GM12878 (cell line): ENCODE data around the gene CDK16. TPM values are rescaled to one million over a fixed set of nuclear protein-coding genes. Genes with fewer than 3 reads are reported as not detected.

Source experiments
- ATAC-seq: fragments of 200-7000 bp; cut with Tn5 transposase; 3 replicates; pipeline ENCODE4 v1.9.1; 2020; ENCODE audit warnings: mild to moderate bottlenecking, moderate library complexity
- BruUV-seq: library from RNA; stranded (reverse); fragments of 400-500 nt; replicated peaks from 2 replicates; lab custom pipeline; 2021; lab: Mats Ljungman, UMichigan
- CTCF ChIA-PET: fragments of 300-600 bp; sonication (Branson Sonifier 250); formaldehyde crosslinking; extraction: SDS; loops from one replicate; lab custom pipeline; 2021; ENCODE audit warnings: inconsistent platforms; lab: Yijun Ruan, JAX
- POLR2A ChIA-PET: fragments of 350-600 bp; formaldehyde crosslinking; extraction: SDS; loops from one replicate; lab custom pipeline; 2021; ENCODE audit warnings: inconsistent platforms; lab: Charles Lee
- RAD21 ChIA-PET: fragments of 300-600 bp; sonication (Branson Sonifier 250); formaldehyde crosslinking; loops from one replicate; lab custom pipeline; 2023; ENCODE audit warnings: antibody characterized with exemption; ENCODE audit not compliant: unreplicated experiment; lab: Charles Lee
- SMC1A ChIA-PET: fragments of 300-600 bp; sonication (Branson Sonifier 250); formaldehyde crosslinking; loops from one replicate; lab custom pipeline; 2023; ENCODE audit not compliant: unreplicated experiment, uncharacterized antibody; lab: Charles Lee
- DNase-seq: peaks from one replicate; pipeline ENCODE4 v3.0.0-alpha.2; 2011; ENCODE audit warnings: low read depth, low spot score
- FAIRE-seq: peaks from 3 replicates; lab custom pipeline; 2011; peaks lifted over from hg19 to GRCh38; lab: Jason Lieb, UNC
- H2AFZ ChIP-seq: 2 replicates; pipeline ENCODE4 v1.6.0; 2011; ENCODE audit warnings: low read depth, low read length, control low read depth; ENCODE audit not compliant: control insufficient read depth
- H3K27ac ChIP-seq: 2 replicates; pipeline ENCODE4 v1.5.1; 2011; ENCODE audit warnings: control low read depth; ENCODE audit not compliant: control insufficient read depth, insufficient read depth
- H3K27me3 ChIP-seq, 2 experiments: replicated peaks in 1 of 2; 2 replicates each; pipeline versions ENCODE4 v1.6.0 to v1.6.1; 2011; ENCODE audit warnings: low read length in 1 of 2; ENCODE audit not compliant: control insufficient read depth in 2 of 2, insufficient read depth in 2 of 2
- H3K36me3 ChIP-seq, 2 experiments: 2 replicates each; pipeline ENCODE4 v1.5.1; 2011; ENCODE audit warnings: low read length in 1 of 2; ENCODE audit not compliant: control insufficient read depth in 2 of 2, insufficient read depth in 2 of 2
- H3K4me1 ChIP-seq: 2 replicates; pipeline ENCODE4 v1.6.1; 2011; ENCODE audit warnings: mild to moderate bottlenecking, low read length, moderate library complexity, mixed read lengths; ENCODE audit not compliant: control insufficient read depth, insufficient read depth
- H3K4me2 ChIP-seq: 2 replicates; pipeline ENCODE4 v1.6.0; 2011; ENCODE audit warnings: control low read depth; ENCODE audit not compliant: control insufficient read depth, insufficient read depth
- H3K4me3 ChIP-seq: fragments of 200-600 bp; sonication (generic); 2 replicates; pipeline ENCODE4 v1.5.1; 2016
- H3K79me2 ChIP-seq: 2 replicates; pipeline ENCODE4 v1.6.0; 2011; ENCODE audit warnings: low read length; ENCODE audit not compliant: control insufficient read depth, insufficient read depth
- H3K9ac ChIP-seq: 2 replicates; pipeline ENCODE4 v1.8.0; 2011; ENCODE audit warnings: low read length, control low read depth, mixed read lengths; ENCODE audit not compliant: control insufficient read depth, insufficient read depth
- H3K9me3 ChIP-seq: replicated peaks from 3 replicates; pipeline ENCODE4 v1.5.1; 2011; ENCODE audit warnings: mild to moderate bottlenecking, low read length; ENCODE audit not compliant: control insufficient read depth, insufficient read depth
- H4K20me1 ChIP-seq: 2 replicates; pipeline ENCODE4 v1.6.0; 2011; ENCODE audit not compliant: control insufficient read depth, insufficient read depth
- CHD2 ChIP-seq: IDR thresholded peaks from 2 replicates; pipeline ENCODE4 v1.6.1; 2011; ENCODE audit warnings: low read depth, low read length, improper control_type of control experiment, borderline replicate concordance
- NFXL1 ChIP-seq: fragments of 450-650 bp; IDR thresholded peaks from 2 replicates; pipeline ENCODE4 v1.6.1; 2017; ENCODE audit warnings: antibody characterized with exemption, mild to moderate bottlenecking, borderline replicate concordance
- PAX8 ChIP-seq: fragments of 450-650 bp; IDR thresholded peaks from 2 replicates; pipeline ENCODE4 v1.6.1; 2017; ENCODE audit warnings: mild to moderate bottlenecking, moderate library complexity
- SMAD1 ChIP-seq: fragments of 450-650 bp; IDR thresholded peaks from 2 replicates; pipeline ENCODE4 v1.6.1; 2018; ENCODE audit warnings: mild to moderate bottlenecking, low read depth; ENCODE audit not compliant: partially characterized antibody
- STAT1 ChIP-seq: fragments of 450-650 bp; conservative IDR thresholded peaks from 2 replicates; pipeline ENCODE4 v1.6.1; 2014; ENCODE audit warnings: antibody characterized with exemption, mild to moderate bottlenecking
- STAT3 ChIP-seq: IDR thresholded peaks from 2 replicates; pipeline ENCODE4 v1.6.1; 2011; ENCODE audit warnings: low read depth, low read length, improper control_type of control experiment
- TCF12 ChIP-seq: IDR thresholded peaks from 2 replicates; pipeline ENCODE4 v1.6.1; 2011; ENCODE audit warnings: low read depth, mild to moderate bottlenecking, low read length
- TCF3 ChIP-seq: IDR thresholded peaks from 2 replicates; pipeline ENCODE4 v1.6.1; 2012; ENCODE audit warnings: low read depth, mild to moderate bottlenecking, low read length, borderline replicate concordance; ENCODE audit not compliant: insufficient read depth
- ZNF384 ChIP-seq: IDR thresholded peaks from 2 replicates; pipeline ENCODE4 v1.6.1; 2012; ENCODE audit warnings: low read depth, mild to moderate bottlenecking, low read length, improper control_type of control experiment, borderline replicate concordance
- WGBS: methylation state at CpG from one replicate; pipeline ENCODE4 v1.1.6; 2016; ENCODE audit warnings: low lambda C conversion rate; ENCODE audit not compliant: insufficient replicate concordance, insufficient coverage; ENCODE audit errors: missing lambda C conversion rate; 5-methylcytosine and 5-hydroxymethylcytosine counted together
- in situ Hi-C: fragments of 300-500 bp; cut with MboI; formaldehyde crosslinking; loops from 9 replicates; pipeline ENCODE4 v1.14.3; 2018; ENCODE audit warnings: mixed read lengths
- intact Hi-C: fragments of 100-400 bp; cut with micrococcal nuclease; formaldehyde crosslinking; loops from one replicate; pipeline ENCODE4 v1.14.2; 2022; ENCODE audit not compliant: unreplicated experiment
- polyA plus RNA-seq, 11 experiments: library from polyadenylated mRNA; depleted of rRNA in 4 of 11; unstranded in 6 of 11; stranded (reverse) in 5 of 11; fragments of >200 nt; fragmentation: Nextera tagmentation in 4 of 11; fragmentation: Illumina TruSeq in 1 of 11; extraction: Ambion mirVana in 4 of 11; extraction: Trizol in 1 of 11; gene quantifications; 1 replicate in 1 of 11; 2 replicates in 10 of 11; pipeline versions ENCODE4 v1.2.1 to v1.2.3, GENCODE V29; 2011 to 2016; ENCODE audit warnings: inconsistent platforms in 2 of 11, missing spikeins in 2 of 11, low read depth in 1 of 11
- total RNA-seq, 4 experiments: library from RNA; depleted of rRNA in 3 of 4; stranded (reverse); fragments of >200 nt in 3 of 4; fragmentation: Illumina TruSeq in 1 of 4; extraction: Trizol in 1 of 4; gene quantifications; 2 replicates each; pipeline versions ENCODE4 v1.2.1 to v1.2.3, GENCODE V29; 2013 to 2021
- TF ChIP-seq, protein P1 (sequence below): fragments of 450-650 bp; IDR thresholded peaks from 2 replicates; pipeline ENCODE4 v1.6.1; 2017; ENCODE audit warnings: mild to moderate bottlenecking, moderate library complexity
- TF ChIP-seq, protein P2 (sequence below): fragments of 450-650 bp; IDR thresholded peaks from 2 replicates; pipeline ENCODE4 v1.6.1; 2017; ENCODE audit warnings: mild to moderate bottlenecking, moderate library complexity
- TF ChIP-seq, protein P3 (sequence below): IDR thresholded peaks from 2 replicates; pipeline ENCODE4 v1.6.1; 2011; ENCODE audit warnings: low read depth, low read length, improper control_type of control experiment, borderline replicate concordance

The CDK16 gene
- total and polyA plus RNA-seq, 10 of the 15 experiments (the other 5 are each of a cell fraction or from before 2014, with no cell fraction given): 2.4 to 75.1 (median 48.2) TPM

DNA sequence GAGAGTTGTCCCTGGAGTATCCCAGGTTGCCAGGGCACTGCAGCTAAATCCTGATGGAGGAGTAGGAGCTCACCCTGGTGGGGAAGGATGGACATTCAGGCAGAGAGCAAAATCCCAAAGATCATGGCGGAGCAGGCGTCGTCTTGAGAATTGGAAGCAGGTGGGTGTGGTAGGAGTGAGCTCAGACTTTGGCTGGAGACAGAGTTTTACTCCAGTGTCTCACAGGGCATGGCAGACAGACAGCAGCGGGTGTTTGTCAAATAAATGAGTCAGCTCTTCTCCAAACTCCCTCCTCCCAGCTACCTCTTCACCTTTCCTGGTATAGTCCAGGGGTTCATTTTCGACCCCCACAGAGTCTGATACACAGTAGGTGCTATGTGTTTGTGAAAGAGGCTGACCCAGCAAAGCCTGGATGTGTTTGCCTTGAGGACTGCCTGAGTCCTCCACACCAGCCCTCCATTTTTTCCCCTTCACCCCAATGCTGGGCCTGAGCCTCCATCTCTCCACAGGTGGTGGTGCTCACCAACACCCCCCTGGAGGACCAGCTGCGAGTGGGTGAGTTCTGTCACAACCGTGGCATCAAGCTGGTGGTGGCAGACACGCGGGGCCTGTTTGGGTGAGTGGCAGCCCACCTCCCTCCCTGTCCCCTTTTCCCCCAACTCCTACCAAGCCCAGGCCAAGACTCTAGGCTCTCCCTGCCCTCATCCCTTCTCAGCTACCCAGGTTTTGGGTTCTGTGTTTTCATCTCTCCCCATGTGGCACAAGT, 17.9 kb upstream of the CDK16 start:
- no TSS peak for BruUV-seq
- in situ Hi-C loops: loop anchor here (25.0 kb wide), 1 partner anchor 1737 kb away; no protein-coding TSS in a partner anchor
- TF ChIP-seq TCF12 (no peak), TCF3 (no peak), ZNF384 (no peak), STAT3 (no peak), SMAD1 (no peak), STAT1 (no peak), PAX8 (no peak), CHD2 (no peak), NFXL1 (no peak)
- TF ChIP-seq, protein P1, sequence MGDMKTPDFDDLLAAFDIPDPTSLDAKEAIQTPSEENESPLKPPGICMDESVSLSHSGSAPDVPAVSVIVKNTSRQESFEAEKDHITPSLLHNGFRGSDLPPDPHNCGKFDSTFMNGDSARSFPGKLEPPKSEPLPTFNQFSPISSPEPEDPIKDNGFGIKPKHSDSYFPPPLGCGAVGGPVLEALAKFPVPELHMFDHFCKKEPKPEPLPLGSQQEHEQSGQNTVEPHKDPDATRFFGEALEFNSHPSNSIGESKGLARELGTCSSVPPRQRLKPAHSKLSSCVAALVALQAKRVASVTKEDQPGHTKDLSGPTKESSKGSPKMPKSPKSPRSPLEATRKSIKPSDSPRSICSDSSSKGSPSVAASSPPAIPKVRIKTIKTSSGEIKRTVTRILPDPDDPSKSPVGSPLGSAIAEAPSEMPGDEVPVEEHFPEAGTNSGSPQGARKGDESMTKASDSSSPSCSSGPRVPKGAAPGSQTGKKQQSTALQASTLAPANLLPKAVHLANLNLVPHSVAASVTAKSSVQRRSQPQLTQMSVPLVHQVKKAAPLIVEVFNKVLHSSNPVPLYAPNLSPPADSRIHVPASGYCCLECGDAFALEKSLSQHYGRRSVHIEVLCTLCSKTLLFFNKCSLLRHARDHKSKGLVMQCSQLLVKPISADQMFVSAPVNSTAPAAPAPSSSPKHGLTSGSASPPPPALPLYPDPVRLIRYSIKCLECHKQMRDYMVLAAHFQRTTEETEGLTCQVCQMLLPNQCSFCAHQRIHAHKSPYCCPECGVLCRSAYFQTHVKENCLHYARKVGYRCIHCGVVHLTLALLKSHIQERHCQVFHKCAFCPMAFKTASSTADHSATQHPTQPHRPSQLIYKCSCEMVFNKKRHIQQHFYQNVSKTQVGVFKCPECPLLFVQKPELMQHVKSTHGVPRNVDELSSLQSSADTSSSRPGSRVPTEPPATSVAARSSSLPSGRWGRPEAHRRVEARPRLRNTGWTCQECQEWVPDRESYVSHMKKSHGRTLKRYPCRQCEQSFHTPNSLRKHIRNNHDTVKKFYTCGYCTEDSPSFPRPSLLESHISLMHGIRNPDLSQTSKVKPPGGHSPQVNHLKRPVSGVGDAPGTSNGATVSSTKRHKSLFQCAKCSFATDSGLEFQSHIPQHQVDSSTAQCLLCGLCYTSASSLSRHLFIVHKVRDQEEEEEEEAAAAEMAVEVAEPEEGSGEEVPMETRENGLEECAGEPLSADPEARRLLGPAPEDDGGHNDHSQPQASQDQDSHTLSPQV: no peak
- TF ChIP-seq, protein P2, sequence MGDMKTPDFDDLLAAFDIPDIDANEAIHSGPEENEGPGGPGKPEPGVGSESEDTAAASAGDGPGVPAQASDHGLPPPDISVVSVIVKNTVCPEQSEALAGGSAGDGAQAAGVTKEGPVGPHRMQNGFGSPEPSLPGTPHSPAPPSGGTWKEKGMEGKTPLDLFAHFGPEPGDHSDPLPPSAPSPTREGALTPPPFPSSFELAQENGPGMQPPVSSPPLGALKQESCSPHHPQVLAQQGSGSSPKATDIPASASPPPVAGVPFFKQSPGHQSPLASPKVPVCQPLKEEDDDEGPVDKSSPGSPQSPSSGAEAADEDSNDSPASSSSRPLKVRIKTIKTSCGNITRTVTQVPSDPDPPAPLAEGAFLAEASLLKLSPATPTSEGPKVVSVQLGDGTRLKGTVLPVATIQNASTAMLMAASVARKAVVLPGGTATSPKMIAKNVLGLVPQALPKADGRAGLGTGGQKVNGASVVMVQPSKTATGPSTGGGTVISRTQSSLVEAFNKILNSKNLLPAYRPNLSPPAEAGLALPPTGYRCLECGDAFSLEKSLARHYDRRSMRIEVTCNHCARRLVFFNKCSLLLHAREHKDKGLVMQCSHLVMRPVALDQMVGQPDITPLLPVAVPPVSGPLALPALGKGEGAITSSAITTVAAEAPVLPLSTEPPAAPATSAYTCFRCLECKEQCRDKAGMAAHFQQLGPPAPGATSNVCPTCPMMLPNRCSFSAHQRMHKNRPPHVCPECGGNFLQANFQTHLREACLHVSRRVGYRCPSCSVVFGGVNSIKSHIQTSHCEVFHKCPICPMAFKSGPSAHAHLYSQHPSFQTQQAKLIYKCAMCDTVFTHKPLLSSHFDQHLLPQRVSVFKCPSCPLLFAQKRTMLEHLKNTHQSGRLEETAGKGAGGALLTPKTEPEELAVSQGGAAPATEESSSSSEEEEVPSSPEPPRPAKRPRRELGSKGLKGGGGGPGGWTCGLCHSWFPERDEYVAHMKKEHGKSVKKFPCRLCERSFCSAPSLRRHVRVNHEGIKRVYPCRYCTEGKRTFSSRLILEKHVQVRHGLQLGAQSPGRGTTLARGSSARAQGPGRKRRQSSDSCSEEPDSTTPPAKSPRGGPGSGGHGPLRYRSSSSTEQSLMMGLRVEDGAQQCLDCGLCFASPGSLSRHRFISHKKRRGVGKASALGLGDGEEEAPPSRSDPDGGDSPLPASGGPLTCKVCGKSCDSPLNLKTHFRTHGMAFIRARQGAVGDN: no peak
- TF ChIP-seq, protein P3, sequence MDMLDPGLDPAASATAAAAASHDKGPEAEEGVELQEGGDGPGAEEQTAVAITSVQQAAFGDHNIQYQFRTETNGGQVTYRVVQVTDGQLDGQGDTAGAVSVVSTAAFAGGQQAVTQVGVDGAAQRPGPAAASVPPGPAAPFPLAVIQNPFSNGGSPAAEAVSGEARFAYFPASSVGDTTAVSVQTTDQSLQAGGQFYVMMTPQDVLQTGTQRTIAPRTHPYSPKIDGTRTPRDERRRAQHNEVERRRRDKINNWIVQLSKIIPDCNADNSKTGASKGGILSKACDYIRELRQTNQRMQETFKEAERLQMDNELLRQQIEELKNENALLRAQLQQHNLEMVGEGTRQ: no peak

More for the DNA sequence above, 17.9 kb upstream of the CDK16 start:
- Histone ChIP-seq H2AFZ (no peak overlapping the region), H3K36me3 (peaks cover 47 to 50% of the 10 kb centered on the region in 2 experiments), H3K9me3 (no peaks in the 10 kb centered on the region), H3K4me3 (no peak overlapping the region), H3K79me2 (peaks cover 26% of the 10 kb centered on the region), H3K4me1 (peaks cover 6% of the 10 kb centered on the region), H3K27ac (no peak overlapping the region), H3K27me3 (no peaks in the 10 kb centered on the region), H3K9ac (no peak overlapping the region), H3K4me2 (no peak overlapping the region), H4K20me1 (peaks cover 9% of the 10 kb centered on the region; the same call in 1 of the 2 replicates)
- RAD21 ChIA-PET: no interaction called here
- intact Hi-C loops: no loop called here
- CTCF ChIA-PET: interaction anchor here (0.9 kb wide), 1 partner anchor 181 kb away, joined by 3 read pairs; no protein-coding TSS in a partner anchor
- DNase-seq: no peak
- SMC1A ChIA-PET: interaction anchor here (1.5 kb wide), 1 partner anchor 184 kb away, joined by 6 read pairs; no protein-coding TSS in a partner anchor
- FAIRE-seq: no peak
- 91% methylated on average over 9 of the region's 9 CpGs for WGBS
- no peak for ATAC-seq
- POLR2A ChIA-PET: interaction anchor here (1.2 kb wide), 1 partner anchor 17 kb away, joined by 3 read pairs; no protein-coding TSS in a partner anchor
